Erythroblast (primary cell): ENCODE data around the gene PSG7.
A peak's percentile ranks its signal among the peaks of the same experiment; 100 is the strongest.
"Not testable (repeated sequence)": the region's sequence is repeated elsewhere in the genome, so short reads cannot be mapped to it uniquely, and the experiment has no call there.

Source experiments
- DNase-seq, 2 experiments: peaks; one replicate each; lab custom pipeline; 2025; lab: John Stamatoyannopoulos, UW
- GATA1 ChIP-seq: IDR thresholded peaks from 2 replicates; pipeline ENCODE4 v1.6.1; 2011; ENCODE audit warnings: low read depth, mild to moderate bottlenecking, control low read depth, low read length, moderate library complexity
- POLR2A ChIP-seq: IDR thresholded peaks from 2 replicates; pipeline ENCODE4 v1.6.1; 2011; ENCODE audit warnings: mild to moderate bottlenecking, low read length

PSG7 gene

DNA sequence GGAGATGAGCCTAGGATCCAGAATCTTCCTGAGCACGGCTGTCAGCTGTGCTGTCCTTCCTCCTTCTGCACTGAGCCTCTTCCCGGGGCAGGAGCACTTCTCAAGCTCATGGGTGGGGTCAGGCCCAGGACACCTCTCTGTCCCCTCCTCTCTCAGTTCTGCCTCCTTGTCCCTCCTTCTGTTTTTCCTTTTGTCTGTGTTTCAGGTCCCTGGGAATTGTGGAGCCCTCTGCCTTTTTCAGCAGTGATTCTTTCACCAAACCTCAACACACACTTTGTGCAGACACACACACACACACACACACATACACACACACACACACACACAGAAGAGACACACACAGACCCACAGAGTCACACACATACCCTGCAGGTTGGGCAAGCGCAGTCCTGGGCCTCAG is at the start of gene PSG7:
Gene PSG7, minus strand, starts transcription at position 101 of the 400 bp plus-strand sequence. CDS start 131 bp downstream, outside the sequence.
- DNase-seq, result not testable (repeated sequence)

DNA sequence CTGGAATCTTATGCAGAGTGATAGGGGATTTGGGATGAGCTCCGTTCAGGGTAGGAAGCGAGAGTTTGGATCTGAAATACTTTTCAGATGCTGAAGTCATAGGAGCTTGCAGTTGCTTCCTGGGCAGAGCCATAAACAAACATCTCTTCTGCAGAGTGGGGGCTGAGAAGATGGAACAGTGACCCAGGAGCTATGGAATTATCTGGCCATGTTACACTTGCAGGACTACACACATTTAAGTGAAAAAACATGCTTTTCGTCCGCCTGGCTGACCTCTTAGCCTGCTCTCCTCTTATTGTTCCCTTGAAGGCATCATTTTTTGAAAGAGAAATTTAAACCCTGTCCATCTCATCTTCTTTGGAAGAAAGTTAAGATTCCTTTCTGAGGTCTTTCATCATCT is 48.6 kb upstream of the PSG7 start:
- TF ChIP-seq GATA1, result no peak
- no peak for TF ChIP-seq POLR2A
- no peak for DNase-seq

DNA sequence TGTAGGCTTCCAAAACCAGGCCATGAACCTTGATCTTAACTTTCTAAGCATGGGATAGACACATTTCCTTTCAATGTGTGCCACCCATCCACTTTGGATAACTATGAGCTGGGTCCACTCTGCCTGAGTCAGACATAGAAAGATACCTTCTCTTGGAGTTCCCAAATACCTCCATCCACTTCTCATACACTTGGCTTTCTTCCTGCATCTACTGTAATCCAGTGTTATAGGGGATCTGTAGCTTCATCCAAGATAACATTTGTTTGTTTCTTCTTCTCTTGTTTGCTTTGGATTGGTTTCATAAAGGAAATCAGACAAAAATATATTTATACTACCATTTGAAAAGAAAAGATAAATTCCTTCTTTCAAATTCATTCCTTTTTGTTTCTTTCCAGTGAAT is 45.1 kb upstream of the PSG7 start:
- DNase-seq, result not testable (repeated sequence)

DNA sequence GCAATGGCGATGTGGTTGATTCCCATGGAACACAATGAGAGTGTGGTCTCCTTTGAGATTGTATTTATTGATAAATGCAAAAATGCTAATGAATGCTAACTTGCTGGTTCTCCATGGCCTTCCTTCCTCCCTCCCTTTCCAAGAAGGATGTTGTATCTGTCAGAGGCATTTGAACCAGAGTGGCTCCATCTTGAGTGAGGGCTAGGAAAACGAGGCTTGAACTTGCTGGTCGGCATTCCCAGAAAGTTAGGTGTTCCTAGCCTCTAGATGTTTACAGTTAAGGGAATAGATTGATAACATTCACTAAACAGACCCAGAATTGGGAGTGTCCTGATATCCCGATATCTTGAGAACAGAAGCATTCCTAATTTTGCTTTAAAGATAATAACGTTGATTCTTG is 34.4 kb upstream of the PSG7 start:
- DNase-seq, result not testable (repeated sequence)

DNA sequence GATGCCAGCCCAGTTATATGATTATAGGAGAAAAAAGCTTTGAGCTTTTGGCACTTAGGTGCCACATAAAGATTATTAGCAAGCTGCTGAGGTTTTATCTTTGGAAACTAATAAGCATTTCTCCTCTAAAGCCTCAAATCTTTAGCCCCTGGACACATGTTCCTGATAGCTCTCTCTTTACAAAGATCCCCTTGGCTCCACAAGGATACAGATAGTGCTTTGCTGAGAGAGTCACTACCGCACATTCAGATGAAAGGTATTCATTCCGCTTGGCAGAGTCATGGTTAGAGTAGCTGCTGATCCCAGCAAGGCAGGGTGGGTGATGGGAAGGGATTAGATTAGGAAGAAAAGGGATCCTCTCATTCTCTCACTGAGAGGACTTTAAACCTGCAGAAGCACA is 28.2 kb upstream of the PSG7 start:
- no peak for DNase-seq
- TF ChIP-seq POLR2A, result no peak
- no peak for TF ChIP-seq GATA1

DNA sequence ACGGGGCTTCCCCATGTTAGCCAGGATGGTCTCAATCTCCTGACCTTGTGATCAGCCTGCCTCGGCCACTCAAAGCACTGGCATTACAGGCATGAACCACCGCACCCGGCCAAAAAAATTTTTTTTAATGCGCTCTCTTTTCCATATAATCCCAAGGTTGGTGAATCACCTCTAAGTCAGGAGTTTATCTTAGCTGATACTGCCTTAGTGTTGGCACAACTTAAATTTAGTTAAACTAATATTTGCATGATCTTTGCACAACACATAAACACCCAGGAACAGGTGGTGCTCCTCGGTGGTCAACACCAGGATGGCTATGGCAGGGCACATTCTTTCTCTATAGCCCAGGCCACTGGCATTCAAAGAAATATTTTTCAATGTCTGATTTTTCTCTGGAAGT is 24.1 kb upstream of the PSG7 start:
- no peak for TF ChIP-seq GATA1
- no peak for TF ChIP-seq POLR2A
- no peak for DNase-seq

DNA sequence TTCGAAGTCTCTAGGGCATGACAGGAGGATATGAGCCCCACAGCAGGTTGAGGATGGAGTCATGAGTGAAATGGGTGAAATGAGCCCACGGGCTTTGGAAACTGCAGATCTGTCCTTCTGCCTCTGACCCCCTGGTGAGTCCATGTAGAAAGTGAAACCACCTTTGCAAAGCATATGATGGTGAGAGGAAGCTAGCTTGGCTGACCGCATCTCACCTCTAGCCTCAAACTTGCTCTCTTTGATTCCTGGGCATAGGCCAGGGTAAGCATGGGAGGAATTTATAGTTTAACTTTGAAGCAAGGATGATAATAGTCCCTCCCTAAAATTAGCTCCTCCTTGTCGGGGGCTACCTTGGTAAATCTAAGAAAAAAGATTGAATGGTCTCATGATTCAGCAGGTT is 15.1 kb upstream of the PSG7 start:
- not testable (repeated sequence) for DNase-seq

DNA sequence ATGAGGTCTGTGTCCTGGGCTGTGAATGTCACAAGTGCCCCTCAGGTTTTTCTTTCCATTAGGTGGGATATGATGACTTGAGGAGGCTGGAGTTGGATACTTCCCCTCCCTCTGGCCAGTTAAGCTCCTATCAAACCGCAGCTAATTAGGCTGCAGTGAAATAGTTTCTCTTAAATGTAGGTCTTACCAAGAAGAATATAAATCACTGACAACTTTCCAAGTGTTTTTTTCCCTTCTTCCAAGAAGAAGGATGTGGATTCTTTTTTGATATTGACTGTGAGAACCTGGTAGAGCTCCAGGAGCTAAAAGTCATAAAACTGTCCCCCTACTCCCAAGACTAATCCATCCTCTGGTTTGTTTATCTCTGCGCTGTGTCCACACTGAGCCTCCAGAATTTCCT is 14.5 kb upstream of the PSG7 start:
- DNase-seq, result not testable (repeated sequence)

DNA sequence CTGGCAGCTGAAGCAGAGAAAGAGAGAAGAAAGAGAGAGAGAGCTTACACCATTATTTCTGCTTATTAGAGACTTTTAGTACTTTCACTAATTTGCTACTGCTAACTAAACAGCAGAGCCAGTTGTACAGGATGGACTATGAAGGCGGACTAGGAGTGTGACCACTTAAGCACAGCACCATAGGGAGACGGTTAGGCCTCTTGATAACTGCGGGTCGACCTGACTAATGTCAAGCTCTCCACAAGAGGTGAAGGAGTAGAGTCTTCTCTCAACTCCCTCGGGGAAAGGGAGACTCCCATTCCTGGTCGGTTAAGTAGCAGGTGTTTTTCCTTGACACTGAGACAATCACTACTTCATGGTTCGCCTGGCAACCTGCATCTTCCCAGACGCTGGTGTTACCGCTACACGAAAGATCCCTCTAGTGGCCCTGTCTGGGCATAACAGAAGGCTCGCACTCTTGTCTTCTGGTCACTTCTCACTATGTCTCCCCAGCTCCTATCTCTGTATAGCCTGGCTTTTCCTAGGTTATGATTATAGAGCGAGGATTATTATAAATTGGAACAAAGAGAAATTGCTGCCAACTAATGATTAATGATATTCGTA is 5.3 kb upstream of the PSG7 start:
- TF ChIP-seq GATA1 (no peak), POLR2A (no peak)
- DNase-seq, result peak in 1 of 2 experiments; percentile 4

DNA sequence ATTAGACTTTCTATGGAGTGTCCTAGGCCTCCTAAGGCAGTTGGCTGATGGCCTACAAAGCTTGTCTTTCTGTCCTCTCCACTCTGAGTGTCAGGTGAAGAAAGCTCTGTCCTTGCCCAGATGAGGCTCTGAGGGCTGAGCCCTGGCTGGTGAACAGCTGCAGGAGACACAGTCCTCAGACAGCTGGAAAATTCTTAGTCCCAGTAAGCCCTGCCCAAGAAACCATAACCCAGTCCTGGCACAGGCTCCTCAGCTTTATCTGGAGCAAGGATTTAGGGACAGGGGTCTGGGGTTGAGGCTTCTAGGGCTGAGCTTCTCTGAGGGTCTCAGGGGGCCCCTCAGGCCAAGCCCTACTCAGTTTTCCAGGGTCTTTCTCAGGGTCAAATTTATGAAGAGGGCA is 2.3 kb downstream of the PSG7 start:
- not testable (repeated sequence) for DNase-seq

DNA sequence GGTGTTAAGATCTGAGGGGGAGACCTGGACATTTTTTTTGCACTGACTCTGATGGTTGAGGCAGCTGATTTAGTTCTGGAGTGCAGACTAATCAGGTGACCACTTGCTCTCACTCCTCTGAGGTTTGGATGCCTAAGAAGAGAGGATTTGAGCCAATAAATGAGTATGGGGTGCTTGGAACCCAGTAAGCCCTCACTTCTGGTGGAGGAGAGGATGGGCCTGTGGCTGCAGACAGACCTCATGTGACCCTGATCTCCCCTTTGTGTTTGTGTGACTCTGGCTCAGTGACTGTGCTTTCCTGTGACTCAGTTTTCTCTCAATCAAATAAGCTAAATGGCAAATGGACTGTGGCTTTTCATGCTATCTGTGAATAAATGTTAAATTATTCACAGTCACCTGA is 2.8 kb downstream of the PSG7 start:
- not testable (repeated sequence) for DNase-seq

DNA sequence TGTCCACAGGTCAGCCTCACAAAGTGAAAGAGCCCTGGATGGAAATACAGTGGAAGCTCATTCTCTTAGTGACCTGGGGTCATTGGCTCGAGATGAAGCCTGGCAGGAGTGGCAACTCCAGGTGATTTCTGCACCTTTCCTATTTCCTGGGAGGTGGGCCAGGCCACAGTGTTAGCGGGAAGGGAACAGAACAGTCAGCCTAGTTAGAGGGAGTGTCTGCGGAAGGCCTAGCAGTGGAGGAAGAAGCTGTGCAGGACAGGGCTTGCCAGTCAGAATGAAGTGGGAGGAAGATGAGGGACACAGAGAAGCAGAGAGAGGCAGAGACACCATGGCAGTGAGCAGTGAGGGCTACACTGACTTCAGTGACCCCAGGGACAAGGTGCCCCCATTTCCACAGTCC is 3.6 kb downstream of the PSG7 start:
- not testable (repeated sequence) for DNase-seq

DNA sequence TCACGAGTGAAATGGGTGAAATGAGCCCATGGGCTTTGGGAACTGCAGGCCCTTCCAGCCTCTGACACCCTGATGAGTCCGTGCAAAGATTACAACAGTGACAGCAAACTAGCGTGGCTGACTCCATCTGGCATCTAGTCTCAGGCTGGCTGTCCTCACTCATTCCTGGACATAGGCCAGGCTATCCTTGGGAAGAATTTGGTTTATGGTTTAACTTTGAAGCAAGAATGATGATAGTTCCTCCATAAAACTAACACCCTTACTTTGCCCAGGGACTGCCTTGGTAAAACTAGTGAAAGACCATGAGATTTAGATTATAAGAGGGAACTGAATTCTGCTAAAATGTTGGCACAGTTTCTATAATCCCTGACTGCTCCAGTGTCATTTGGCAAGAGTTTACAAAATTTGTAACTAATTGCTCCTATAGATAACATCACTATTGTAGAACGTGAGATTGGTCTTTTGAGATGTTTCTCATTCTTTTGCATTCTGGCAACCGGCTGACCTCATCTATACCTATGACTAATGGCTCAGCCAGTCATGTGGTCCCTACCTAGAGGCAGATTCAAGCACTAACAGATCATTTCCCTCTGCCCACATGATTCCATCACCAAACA is 4.4 kb downstream of the PSG7 start:
- DNase-seq, result not testable (repeated sequence)

DNA sequence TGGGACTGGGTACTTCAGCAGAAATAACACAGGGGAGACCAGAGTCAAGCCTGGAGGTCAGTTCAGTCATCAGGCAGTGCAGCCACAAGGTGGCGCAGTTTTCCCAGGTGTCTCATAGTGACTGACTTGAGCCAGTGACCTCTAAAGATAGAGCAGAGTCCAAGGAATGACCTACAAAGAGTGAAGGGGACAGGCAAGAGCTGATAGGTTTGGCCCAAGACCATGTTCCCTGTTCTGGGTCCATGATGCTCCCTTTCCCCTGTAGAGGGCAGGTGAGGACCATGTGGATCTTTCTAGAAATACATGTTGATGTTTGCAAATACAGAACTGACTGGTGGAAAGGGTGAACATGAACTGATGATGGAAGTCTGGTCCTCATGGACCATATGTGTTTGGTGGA is 6.8 kb downstream of the PSG7 start:
- peak in 1 of 2 experiments; percentile 22 for DNase-seq

DNA sequence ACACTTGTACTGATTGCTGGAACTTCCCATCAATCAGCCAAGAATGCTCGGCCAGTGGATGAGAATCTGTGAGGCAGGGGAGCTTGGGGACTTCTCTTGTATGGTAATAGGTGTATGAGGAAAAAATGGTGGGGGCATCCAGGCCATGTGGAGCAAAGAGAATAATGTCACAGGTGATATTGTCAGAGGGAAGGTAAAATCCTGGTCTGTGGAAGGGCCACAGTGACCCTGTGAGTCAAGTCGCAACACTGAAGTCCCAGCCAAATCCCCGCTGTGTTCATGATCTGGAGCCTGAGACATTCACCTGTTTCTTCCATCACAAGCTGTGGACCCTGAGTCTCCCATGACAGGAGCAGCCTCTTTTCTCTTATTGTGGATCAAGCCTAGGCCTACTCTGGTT is 8.1 kb downstream of the PSG7 start:
- TF ChIP-seq POLR2A, result no peak
- no peak for DNase-seq

DNA sequence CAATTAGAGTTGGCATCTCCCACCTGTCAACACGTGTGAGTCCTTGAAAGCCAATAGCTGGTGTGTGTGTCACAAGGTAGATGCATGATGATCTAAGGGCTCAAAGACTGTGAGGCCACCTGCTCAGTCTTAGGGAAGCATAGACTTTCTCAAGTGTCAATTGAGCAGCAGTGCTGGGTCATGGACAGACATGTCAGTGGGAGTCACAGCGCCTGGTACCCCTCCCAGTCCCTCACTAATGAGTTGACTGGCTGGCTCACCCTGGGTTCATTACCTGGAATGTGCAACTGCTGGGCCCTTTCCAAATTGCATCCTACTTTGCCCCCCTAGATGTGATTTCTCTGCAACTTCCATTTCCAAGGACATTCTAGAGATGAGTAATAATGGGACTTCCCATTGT is 10.2 kb downstream of the PSG7 start:
- TF ChIP-seq POLR2A (no peak), GATA1 (no peak)
- no peak for DNase-seq

DNA sequence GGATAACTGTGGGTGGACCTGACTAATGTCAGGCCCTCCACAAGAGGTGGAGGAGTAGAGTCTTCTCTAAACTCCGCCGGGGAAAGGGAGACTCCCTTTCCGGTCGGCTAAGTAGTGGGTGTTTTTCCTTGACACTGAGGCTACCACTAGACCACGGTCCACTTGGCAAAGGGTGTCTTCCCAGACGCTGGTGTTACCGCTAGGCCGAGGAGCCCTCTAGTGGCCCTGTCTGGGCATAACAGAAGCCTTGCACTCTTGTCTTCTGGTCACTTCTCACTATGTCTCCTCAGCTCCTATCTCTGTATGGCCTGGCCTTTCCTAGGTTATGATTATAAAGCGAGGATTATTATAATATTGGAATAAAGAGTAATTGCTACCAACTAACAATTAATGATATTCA is 13.9 kb downstream of the PSG7 start:
- peak; percentile 7 to 38 for DNase-seq

DNA sequence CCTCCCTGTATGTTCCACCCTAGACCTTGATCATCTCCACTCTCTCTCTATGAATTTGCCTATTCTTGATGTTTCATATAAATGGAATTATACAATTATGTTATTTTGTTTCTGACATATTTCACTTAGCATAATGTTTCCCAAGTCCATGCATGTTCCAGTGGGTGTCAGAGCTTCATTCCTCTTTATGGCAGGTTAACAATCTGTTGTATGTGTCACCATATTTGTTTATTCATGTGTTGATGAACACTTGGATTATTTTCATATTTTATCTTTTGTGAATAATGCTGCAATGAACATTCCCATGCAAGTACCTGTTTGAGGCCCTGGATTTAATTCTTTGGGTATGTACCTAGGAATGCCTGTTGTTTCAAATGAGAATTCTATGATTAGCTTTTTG is 16.0 kb downstream of the PSG7 start:
- not testable (repeated sequence) for DNase-seq
